Activated naive CD8-positive, alpha-beta T cell treated with anti-CD3 and anti-CD28 coated beads, Interleukin-2, amount 50 U/mL, for 24 hours (primary cell): ENCODE results near the gene ADAMTS12.

Experiments
- ATAC-seq: fragments of 150-1000 bp; cut with Tn5 transposase; one replicate; pipeline ENCODE4 v1.10.0; 2021
- DNase-seq: peaks from one replicate; pipeline ENCODE4 v3.0.0; 2021
- H3K27ac Mint-ChIP-seq: one replicate; pipeline ENCODE4 v1.8.0; 2021; ENCODE audit warnings: mild to moderate bottlenecking, mixed read lengths
- H3K27me3 Mint-ChIP-seq: one replicate; pipeline ENCODE4 v1.8.0; 2021; ENCODE audit warnings: mixed read lengths
- H3K36me3 Mint-ChIP-seq: one replicate; pipeline ENCODE4 v1.8.0; 2021; ENCODE audit warnings: low read depth, mixed read lengths
- H3K4me1 Mint-ChIP-seq: one replicate; pipeline ENCODE4 v1.8.0; 2021; ENCODE audit warnings: mixed read lengths
- H3K4me3 Mint-ChIP-seq: one replicate; pipeline ENCODE4 v1.8.0; 2021; ENCODE audit warnings: mild to moderate bottlenecking, moderate library complexity, mixed read lengths
- H3K9me3 Mint-ChIP-seq: one replicate; pipeline ENCODE4 v1.8.0; 2021; ENCODE audit warnings: mixed read lengths

Gene ADAMTS12

GRCh38 chr5:33487236-33487635 is 404.6 kb downstream of the ADAMTS12 start:
- Mint-ChIP-seq H3K9me3 (no peaks in the 10 kb centered on the region), H3K27ac (no peak overlapping the region), H3K36me3 (peaks cover 6% of the 10 kb centered on the region), H3K4me3 (no peak overlapping the region), H3K4me1 (no peaks in the 10 kb centered on the region), H3K27me3 (no peaks in the 10 kb centered on the region)
- ATAC-seq (no peak), DNase-seq (no peak)

- DNase-seq (no peak), ATAC-seq (no peak)
- Mint-ChIP-seq H3K9me3 (no peaks in the 10 kb centered on the region), H3K4me3 (no peak overlapping the region), H3K27me3 (no peaks in the 10 kb centered on the region), H3K4me1 (no peaks in the 10 kb centered on the region), H3K27ac (no peak overlapping the region), H3K36me3 (peaks cover 24% of the 10 kb centered on the region)
Measured at GRCh38 chr5:33482335-33482734, 409.5 kb downstream of the ADAMTS12 start.

GRCh38 chr5:33480876-33481275 is 410.9 kb downstream of the ADAMTS12 start:
- H3K4me1 Mint-ChIP-seq, result no peaks in the 10 kb centered on the region
- H3K4me3 Mint-ChIP-seq, result no peak overlapping the region
- H3K9me3 Mint-ChIP-seq, result peaks cover 1% of the 10 kb centered on the region
- no peaks in the 10 kb centered on the region for H3K27me3 Mint-ChIP-seq
- DNase-seq, result no peak
- no peak for ATAC-seq
- H3K27ac Mint-ChIP-seq, result no peak overlapping the region
- H3K36me3 Mint-ChIP-seq, result peaks cover 36% of the 10 kb centered on the region

- Mint-ChIP-seq H3K27ac (no peak overlapping the region), H3K4me3 (no peak overlapping the region), H3K27me3 (no peaks in the 10 kb centered on the region), H3K9me3 (peaks cover 12% of the 10 kb centered on the region), H3K4me1 (no peaks in the 10 kb centered on the region), H3K36me3 (peaks cover 51% of the 10 kb centered on the region)
- no peak for ATAC-seq
- DNase-seq, result no peak
Measured at GRCh38 chr5:33479311-33479710, 412.5 kb downstream of the ADAMTS12 start.

GRCh38 chr5:33477816-33478215 is 414.0 kb downstream of the ADAMTS12 start:
- DNase-seq (no peak), ATAC-seq (no peak)
- Mint-ChIP-seq H3K4me1 (no peaks in the 10 kb centered on the region), H3K9me3 (peaks cover 20% of the 10 kb centered on the region), H3K27ac (no peak overlapping the region), H3K27me3 (no peaks in the 10 kb centered on the region), H3K36me3 (peaks cover 61% of the 10 kb centered on the region), H3K4me3 (no peak overlapping the region)

- H3K27me3 Mint-ChIP-seq, result no peaks in the 10 kb centered on the region
- no peak overlapping the region for H3K27ac Mint-ChIP-seq
- no peak for ATAC-seq
- no peak for DNase-seq
- peaks cover 20% of the 10 kb centered on the region for H3K9me3 Mint-ChIP-seq
- H3K4me1 Mint-ChIP-seq, result no peaks in the 10 kb centered on the region
- H3K36me3 Mint-ChIP-seq, result peaks cover 66% of the 10 kb centered on the region
- no peak overlapping the region for H3K4me3 Mint-ChIP-seq
Measured at GRCh38 chr5:33476992-33477391, 414.8 kb downstream of the ADAMTS12 start.

GRCh38 chr5:33475706-33476105 is 416.1 kb downstream of the ADAMTS12 start:
- Mint-ChIP-seq H3K36me3 (peaks cover 73% of the 10 kb centered on the region), H3K27ac (no peak overlapping the region)
- no peak for DNase-seq

GRCh38 chr5:33474931-33475499 is 416.8 kb downstream of the ADAMTS12 start:
- H3K4me3 Mint-ChIP-seq, result no peak overlapping the region
- H3K4me1 Mint-ChIP-seq, result no peaks in the 10 kb centered on the region
- no peaks in the 10 kb centered on the region for H3K27me3 Mint-ChIP-seq
- no peak overlapping the region for H3K27ac Mint-ChIP-seq
- ATAC-seq (no peak), DNase-seq (no peak)
- H3K36me3 Mint-ChIP-seq, result peaks cover 77% of the 10 kb centered on the region
- peaks cover 20% of the 10 kb centered on the region for H3K9me3 Mint-ChIP-seq

More at GRCh38 chr5:33475706-33476105, 416.1 kb downstream of the ADAMTS12 start:
- ATAC-seq, result no peak
- Mint-ChIP-seq H3K4me1 (no peaks in the 10 kb centered on the region), H3K4me3 (no peak overlapping the region), H3K27me3 (no peaks in the 10 kb centered on the region), H3K9me3 (peaks cover 20% of the 10 kb centered on the region)

GRCh38 chr5:33474004-33474403 is 417.8 kb downstream of the ADAMTS12 start:
- no peaks in the 10 kb centered on the region for H3K27me3 Mint-ChIP-seq
- no peak overlapping the region for H3K27ac Mint-ChIP-seq
- H3K4me3 Mint-ChIP-seq, result no peak overlapping the region
- H3K36me3 Mint-ChIP-seq, result peaks cover 75% of the 10 kb centered on the region
- H3K9me3 Mint-ChIP-seq, result peaks cover 20% of the 10 kb centered on the region
- no peak for ATAC-seq
- no peaks in the 10 kb centered on the region for H3K4me1 Mint-ChIP-seq
- no peak for DNase-seq
